ENCODE data around the gene AKAP13. TPM values are rescaled to one million over a fixed set of nuclear protein-coding genes. Genes with fewer than 3 reads are reported as not detected.
A peak's percentile ranks its signal among the peaks of the same experiment; 100 is the strongest.

The AKAP13 gene
- total and polyA plus RNA-seq, 7 donors: 18.2 to 126 (median 93.7) TPM

DNA sequence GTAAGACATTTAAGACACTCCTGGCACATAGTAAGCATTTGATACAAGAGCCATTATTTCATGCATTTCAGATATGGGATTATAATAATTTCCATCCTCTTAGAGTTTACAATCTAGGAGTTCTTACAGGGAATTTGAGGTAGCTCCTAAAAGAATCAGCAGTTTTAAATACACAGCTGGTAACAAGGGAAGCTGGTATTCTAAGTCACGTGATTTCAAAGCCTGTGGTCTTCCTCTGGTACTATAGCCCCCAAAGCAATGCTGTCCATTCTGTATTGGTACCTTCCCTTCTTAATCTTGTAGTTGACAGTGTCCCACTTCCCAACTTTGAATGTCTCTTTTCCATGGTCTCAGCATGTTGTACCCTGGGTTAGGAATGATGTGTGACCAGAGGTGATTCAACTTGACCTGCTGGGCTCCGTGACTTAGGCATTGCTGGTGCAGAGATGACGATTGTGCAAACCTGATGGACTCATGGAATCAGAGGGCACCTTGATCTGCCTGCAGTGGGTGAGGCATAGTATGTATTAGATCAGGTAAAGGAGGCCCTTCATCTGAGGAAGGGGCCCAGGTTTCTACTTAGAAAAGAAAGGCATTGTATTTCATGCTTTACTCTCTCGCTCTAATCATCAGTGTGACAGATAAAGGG lies 122.9 kb downstream of the AKAP13 start:
- peaks cover 23% of the 10 kb centered on the region for H3K4me1 ChIP-seq
- no peak for ATAC-seq
- no peak overlapping the region for H3K27ac ChIP-seq
- TF ChIP-seq, protein P1, sequence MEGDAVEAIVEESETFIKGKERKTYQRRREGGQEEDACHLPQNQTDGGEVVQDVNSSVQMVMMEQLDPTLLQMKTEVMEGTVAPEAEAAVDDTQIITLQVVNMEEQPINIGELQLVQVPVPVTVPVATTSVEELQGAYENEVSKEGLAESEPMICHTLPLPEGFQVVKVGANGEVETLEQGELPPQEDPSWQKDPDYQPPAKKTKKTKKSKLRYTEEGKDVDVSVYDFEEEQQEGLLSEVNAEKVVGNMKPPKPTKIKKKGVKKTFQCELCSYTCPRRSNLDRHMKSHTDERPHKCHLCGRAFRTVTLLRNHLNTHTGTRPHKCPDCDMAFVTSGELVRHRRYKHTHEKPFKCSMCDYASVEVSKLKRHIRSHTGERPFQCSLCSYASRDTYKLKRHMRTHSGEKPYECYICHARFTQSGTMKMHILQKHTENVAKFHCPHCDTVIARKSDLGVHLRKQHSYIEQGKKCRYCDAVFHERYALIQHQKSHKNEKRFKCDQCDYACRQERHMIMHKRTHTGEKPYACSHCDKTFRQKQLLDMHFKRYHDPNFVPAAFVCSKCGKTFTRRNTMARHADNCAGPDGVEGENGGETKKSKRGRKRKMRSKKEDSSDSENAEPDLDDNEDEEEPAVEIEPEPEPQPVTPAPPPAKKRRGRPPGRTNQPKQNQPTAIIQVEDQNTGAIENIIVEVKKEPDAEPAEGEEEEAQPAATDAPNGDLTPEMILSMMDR (IDR thresholded peaks at IDR 0.05): no peak
- no peaks in the 10 kb centered on the region for H3K9me3 ChIP-seq
- H3K36me3 ChIP-seq (ENCODE audit: insufficient read depth in 1 of 2, low read depth in 1 of 2): no peaks in the 10 kb centered on the region
- WGBS, 3 donors: 76 to 95% (median 90%) methylated on average over 4 of the region's 4 CpGs
- DNase-seq: no peak
- H3K27me3 ChIP-seq (ENCODE audit: insufficient read depth in 3 of 3, low read length in 2 of 3): no peaks in the 10 kb centered on the region
- intact Hi-C loops (cut with DNase I): no loop called here
- H3K4me3 ChIP-seq: no peak overlapping the region

DNA sequence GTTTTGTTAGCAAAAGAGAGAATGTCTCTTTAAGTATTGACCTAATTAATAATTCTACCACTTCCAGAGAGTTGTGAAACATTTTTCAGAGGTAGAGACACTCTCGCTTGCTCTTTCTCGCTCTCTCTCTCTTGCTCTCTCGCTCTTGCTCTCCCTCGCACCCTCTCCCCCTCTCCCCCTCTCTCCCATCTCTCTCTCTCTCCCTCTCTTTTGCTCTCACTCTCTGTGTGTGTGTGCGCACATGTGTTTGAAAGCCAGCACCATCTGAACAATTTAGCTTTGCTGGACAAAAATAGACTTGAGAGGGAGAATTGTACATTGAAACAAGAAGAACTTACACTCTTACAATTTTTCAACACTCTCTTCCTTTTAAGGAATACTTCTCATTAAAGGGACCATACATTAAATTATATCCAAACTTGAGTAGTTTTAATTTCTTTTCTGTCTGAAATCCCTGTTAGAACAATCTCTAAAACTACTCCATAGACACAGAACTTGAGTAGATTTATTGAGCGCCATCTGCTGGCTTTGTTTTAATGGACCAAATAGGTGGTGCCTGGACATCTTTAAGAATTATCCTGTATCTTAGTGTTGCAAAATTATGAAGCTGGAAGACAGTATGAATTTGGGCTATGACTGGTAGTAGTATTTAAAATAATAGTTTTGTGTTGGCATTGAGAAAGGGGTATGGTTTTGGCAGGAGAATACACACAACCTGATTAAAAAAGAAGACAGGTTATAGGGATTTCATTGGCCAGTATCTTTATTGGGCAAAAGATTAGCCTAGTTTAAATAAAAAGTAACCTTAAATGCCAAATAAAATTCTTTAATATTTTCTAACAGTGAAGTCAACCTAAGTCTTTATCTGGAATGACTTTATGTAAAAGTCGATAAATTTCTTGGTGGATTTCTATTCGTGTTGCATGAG lies 124.6 kb downstream of the AKAP13 start:
- intact Hi-C loops (cut with DNase I): loop anchor here in 1 of 2 donors (2.0 to 5.0 kb wide), 2 partner anchors 174 to 208 kb away; no protein-coding TSS in a partner anchor
- peak; percentile 43 to 82 (median 56) for ATAC-seq
- Histone ChIP-seq H3K27ac (no peak overlapping the region), H3K4me1 (peaks cover 17% of the 10 kb centered on the region), H3K4me3 (no peak overlapping the region), H3K27me3 (ENCODE audit: insufficient read depth in 3 of 3, low read length in 2 of 3) (no peaks in the 10 kb centered on the region), H3K36me3 (ENCODE audit: insufficient read depth in 1 of 2, low read depth in 1 of 2) (no peaks in the 10 kb centered on the region), H3K9me3 (no peaks in the 10 kb centered on the region)
- no peak for DNase-seq
- 64 to 70% (median 65%) methylated on average over 8 of the region's 8 CpGs for WGBS, 3 donors
- TF ChIP-seq, protein P1 (IDR thresholded peaks at IDR 0.05): peak; percentile 72

DNA sequence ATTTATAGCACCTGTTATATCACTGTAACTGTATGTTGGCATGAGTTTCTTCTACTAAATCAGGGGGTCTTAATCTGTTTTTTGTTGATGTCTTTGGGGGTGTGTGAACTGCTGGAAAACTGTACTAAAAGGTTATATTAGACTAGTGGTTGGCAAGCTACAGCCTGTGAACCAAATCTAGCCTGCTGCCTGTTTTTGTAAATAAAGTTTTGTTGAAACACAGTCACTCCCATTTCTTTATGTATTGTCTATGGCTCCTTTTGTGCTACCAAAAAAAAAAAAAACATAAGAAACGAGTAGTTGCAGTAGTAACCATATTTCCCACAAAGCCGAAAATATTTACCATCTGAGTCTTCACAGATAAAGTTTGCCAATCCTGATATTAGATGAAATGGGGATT lies 126.7 kb downstream of the AKAP13 start:
- 57 to 78% (median 62%) methylated on average over 2 of the region's 2 CpGs for WGBS, 3 donors

DNA sequence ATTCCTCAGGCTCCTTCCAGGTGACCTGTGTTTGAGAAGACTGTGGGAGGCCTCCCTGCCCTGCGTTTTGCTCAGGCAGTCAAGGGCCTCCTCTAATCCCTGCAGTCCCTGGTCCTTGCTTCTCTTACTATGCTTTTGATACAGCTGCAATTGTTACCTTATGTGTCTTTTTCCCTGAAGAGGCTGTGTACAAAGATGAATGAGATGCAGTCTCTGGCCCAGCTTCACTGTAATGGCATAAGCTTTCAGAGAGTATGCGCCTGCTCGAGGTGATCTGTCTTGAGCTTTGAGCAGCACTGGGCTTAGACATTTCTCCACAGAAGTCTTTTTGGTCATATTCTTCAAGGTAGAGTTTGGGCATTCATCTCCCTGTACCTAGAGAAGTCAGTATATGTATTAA lies 129.6 kb downstream of the AKAP13 start:
- Histone ChIP-seq H3K27me3 (ENCODE audit: insufficient read depth in 3 of 3, low read length in 2 of 3) (no peaks in the 10 kb centered on the region), H3K4me1 (no peaks in the 10 kb centered on the region), H3K4me3 (no peak overlapping the region), H3K36me3 (ENCODE audit: insufficient read depth in 1 of 2, low read depth in 1 of 2) (no peaks in the 10 kb centered on the region), H3K9me3 (no peaks in the 10 kb centered on the region), H3K27ac (no peak overlapping the region)
- intact Hi-C loops (cut with DNase I): loop anchor here in 1 of 2 donors (5.0 kb wide), 1 partner anchor 213 kb away; no protein-coding TSS in a partner anchor
- ATAC-seq (no peak), DNase-seq (no peak)
- TF ChIP-seq, protein P1 (IDR thresholded peaks at IDR 0.05): no peak
- WGBS, 3 donors: 86 to 91% (median 87%) methylated on average over 3 of the region's 3 CpGs

More for the DNA sequence above, 126.7 kb downstream of the AKAP13 start:
- Histone ChIP-seq H3K4me1 (no peaks in the 10 kb centered on the region), H3K36me3 (ENCODE audit: insufficient read depth in 1 of 2, low read depth in 1 of 2) (no peaks in the 10 kb centered on the region), H3K27me3 (ENCODE audit: insufficient read depth in 3 of 3, low read length in 2 of 3) (no peaks in the 10 kb centered on the region), H3K4me3 (no peak overlapping the region), H3K9me3 (no peaks in the 10 kb centered on the region), H3K27ac (no peak overlapping the region)
- intact Hi-C loops (cut with DNase I): loop anchor here in 1 of 2 donors (5.0 kb wide), 1 partner anchor 210 kb away; no protein-coding TSS in a partner anchor
- TF ChIP-seq, protein P1 (IDR thresholded peaks at IDR 0.05): no peak
- DNase-seq (no peak), ATAC-seq (no peak)
